Thyroid gland (tissue), 4 donors: ENCODE measurements around the gene PARD3B.

ENCODE experiments used
- CTCF ChIP-seq, 6 experiments: fragments of 200-600 bp in 3 of 6; fragments of 450-650 bp in 3 of 6; sonication (generic) in 3 of 6; IDR thresholded peaks; one replicate each; pipeline ENCODE4 v1.5.1; 2016 to 2019; ENCODE audit warnings: antibody characterized with exemption in 6 of 6, mild to moderate bottlenecking in 2 of 6, inconsistent platforms in 1 of 6, moderate library complexity in 1 of 6
- POLR2A ChIP-seq, 2 donors: fragments of 450-650 bp; IDR thresholded peaks; one replicate each; pipeline ENCODE4 v1.6.1; 2017; ENCODE audit warnings: antibody characterized with exemption in 2 of 2, mild to moderate bottlenecking in 2 of 2, moderate library complexity in 1 of 2

GRCh38 chr2:204680576-204680975, 135.3 kb downstream of the PARD3B start:
- TF ChIP-seq CTCF (IDR thresholded peaks at IDR 0.05): no peak
- TF ChIP-seq POLR2A (IDR thresholded peaks at IDR 0.05): no peak
